ENCODE results near the gene MAPK1IP1L. TPM values are rescaled to one million over a fixed set of nuclear protein-coding genes. Genes with fewer than 3 reads are reported as not detected.

Gene MAPK1IP1L
- total RNA-seq, 1 donor from 2014 or later = 80.0 TPM

Other genes with a start within 250 kb of the MAPK1IP1L start
- 9.5 TPM for gene GCH1, start 148.8 kb upstream of the MAPK1IP1L start, total RNA-seq
- 2.6 TPM for gene WDHD1, start 24.5 kb upstream of the MAPK1IP1L start, total RNA-seq
- 27.8 TPM for gene SOCS4, start 24.4 kb upstream of the MAPK1IP1L start, total RNA-seq
- 256 TPM for gene LGALS3, start 77.6 kb downstream of the MAPK1IP1L start, total RNA-seq
- gene DLGAP5, start 139.9 kb downstream of the MAPK1IP1L start, total RNA-seq = 1.2 TPM
- gene FBXO34, start 219.8 kb downstream of the MAPK1IP1L start, total RNA-seq = 27.0 TPM

All from mucosa of gallbladder (tissue), 1 donor.